ENCODE data around the gene CNTN2.

DNA sequence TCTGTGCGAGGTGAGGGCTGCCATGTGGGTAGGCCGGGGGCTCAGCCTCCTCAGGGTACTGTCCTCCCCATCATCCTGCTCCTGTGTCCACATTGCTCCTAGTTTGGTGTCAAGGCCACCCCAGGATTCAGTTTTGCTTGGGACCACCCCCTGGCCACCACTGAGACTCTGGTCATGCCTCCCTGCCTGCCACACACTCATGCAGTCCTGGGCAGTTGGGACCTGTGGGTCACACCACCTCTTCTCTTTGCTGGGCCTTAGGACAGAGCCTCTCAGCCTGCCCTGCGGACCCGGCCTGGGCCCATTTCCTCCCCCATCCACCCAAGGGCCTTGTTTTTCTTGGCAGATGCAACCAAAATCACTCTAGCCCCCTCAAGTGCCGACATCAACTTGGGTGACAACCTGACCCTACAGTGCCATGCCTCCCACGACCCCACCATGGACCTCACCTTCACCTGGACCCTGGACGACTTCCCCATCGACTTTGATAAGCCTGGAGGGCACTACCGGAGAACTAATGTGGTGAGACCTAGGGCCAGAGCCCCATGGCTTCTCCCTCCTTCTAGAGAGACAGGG is 21.8 kb downstream of the CNTN2 start:
- TF ChIP-seq FOXK1 (CRISPR knock-in tag; IDR thresholded peaks at IDR 0.05) (no peak), TCF7 (CRISPR knock-in tag; IDR thresholded peaks at IDR 0.05; ENCODE audit: low read depth) (no peak), HMGA2 (CRISPR knock-in tag; IDR thresholded peaks at IDR 0.05) (no peak), FOXP1 (CRISPR knock-in tag; IDR thresholded peaks at IDR 0.05; ENCODE audit: borderline replicate concordance) (no peak)
- TF ChIP-seq, protein P1, sequence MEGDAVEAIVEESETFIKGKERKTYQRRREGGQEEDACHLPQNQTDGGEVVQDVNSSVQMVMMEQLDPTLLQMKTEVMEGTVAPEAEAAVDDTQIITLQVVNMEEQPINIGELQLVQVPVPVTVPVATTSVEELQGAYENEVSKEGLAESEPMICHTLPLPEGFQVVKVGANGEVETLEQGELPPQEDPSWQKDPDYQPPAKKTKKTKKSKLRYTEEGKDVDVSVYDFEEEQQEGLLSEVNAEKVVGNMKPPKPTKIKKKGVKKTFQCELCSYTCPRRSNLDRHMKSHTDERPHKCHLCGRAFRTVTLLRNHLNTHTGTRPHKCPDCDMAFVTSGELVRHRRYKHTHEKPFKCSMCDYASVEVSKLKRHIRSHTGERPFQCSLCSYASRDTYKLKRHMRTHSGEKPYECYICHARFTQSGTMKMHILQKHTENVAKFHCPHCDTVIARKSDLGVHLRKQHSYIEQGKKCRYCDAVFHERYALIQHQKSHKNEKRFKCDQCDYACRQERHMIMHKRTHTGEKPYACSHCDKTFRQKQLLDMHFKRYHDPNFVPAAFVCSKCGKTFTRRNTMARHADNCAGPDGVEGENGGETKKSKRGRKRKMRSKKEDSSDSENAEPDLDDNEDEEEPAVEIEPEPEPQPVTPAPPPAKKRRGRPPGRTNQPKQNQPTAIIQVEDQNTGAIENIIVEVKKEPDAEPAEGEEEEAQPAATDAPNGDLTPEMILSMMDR (IDR thresholded peaks at IDR 0.05), result no peak
- TF ChIP-seq, protein P2, sequence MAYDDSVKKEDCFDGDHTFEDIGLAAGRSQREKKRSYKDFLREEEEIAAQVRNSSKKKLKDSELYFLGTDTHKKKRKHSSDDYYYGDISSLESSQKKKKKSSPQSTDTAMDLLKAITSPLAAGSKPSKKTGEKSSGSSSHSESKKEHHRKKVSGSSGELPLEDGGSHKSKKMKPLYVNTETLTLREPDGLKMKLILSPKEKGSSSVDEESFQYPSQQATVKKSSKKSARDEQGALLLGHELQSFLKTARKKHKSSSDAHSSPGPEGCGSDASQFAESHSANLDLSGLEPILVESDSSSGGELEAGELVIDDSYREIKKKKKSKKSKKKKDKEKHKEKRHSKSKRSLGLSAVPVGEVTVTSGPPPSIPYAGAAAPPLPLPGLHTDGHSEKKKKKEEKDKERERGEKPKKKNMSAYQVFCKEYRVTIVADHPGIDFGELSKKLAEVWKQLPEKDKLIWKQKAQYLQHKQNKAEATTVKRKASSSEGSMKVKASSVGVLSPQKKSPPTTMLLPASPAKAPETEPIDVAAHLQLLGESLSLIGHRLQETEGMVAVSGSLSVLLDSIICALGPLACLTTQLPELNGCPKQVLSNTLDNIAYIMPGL (CRISPR knock-in tag; IDR thresholded peaks at IDR 0.05), result no peak
